H9 (cell line): ENCODE data around the gene APRT. TPM values are rescaled to one million over a fixed set of nuclear protein-coding genes. Genes with fewer than 3 reads are reported as not detected.

Experiments used
- DNase-seq: peaks from one replicate; pipeline ENCODE4 v3.0.0-alpha.2; 2017
- H2AFZ ChIP-seq: one replicate; pipeline ENCODE4 v1.6.1; 2013; ENCODE audit warnings: mild to moderate bottlenecking, low read length, control low read depth, moderate library complexity
- H2AK5ac ChIP-seq: 2 replicates; pipeline ENCODE4 v1.6.1; 2013; ENCODE audit warnings: low read length, control low read depth, mixed read lengths; ENCODE audit not compliant: insufficient read length
- H2BK120ac ChIP-seq: one replicate; pipeline ENCODE4 v1.6.1; 2013; ENCODE audit warnings: low read depth, mild to moderate bottlenecking, low read length, control low read depth, inconsistent platforms; ENCODE audit not compliant: poor library complexity, severe bottlenecking
- H2BK12ac ChIP-seq: 2 replicates; pipeline ENCODE4 v1.6.1; 2013; ENCODE audit warnings: low read length, control low read depth, mixed read lengths, low read depth; ENCODE audit not compliant: insufficient read length
- H2BK15ac ChIP-seq: 2 replicates; pipeline ENCODE4 v1.6.1; 2013; ENCODE audit warnings: low read depth, low read length, control low read depth
- H2BK20ac ChIP-seq: one replicate; pipeline ENCODE4 v1.6.1; 2013; ENCODE audit warnings: low read depth, mild to moderate bottlenecking, low read length, control low read depth, inconsistent platforms; ENCODE audit not compliant: poor library complexity, severe bottlenecking
- H2BK5ac ChIP-seq: 2 replicates; pipeline ENCODE4 v1.6.1; 2013; ENCODE audit warnings: low read length, control low read depth, mixed read lengths; ENCODE audit not compliant: insufficient read length
- H3K14ac ChIP-seq: 2 replicates; pipeline ENCODE4 v1.6.1; 2013; ENCODE audit warnings: low read length, control low read depth; ENCODE audit not compliant: insufficient read depth
- H3K18ac ChIP-seq: 2 replicates; pipeline ENCODE4 v1.6.1; 2013; ENCODE audit warnings: low read depth, mild to moderate bottlenecking, mixed read lengths, low read length, control low read depth; ENCODE audit not compliant: insufficient read length
- H3K23ac ChIP-seq: 2 replicates; pipeline ENCODE4 v1.6.1; 2013; ENCODE audit warnings: low read length, control low read depth, mixed read lengths, low read depth; ENCODE audit not compliant: insufficient read length
- H3K23me2 ChIP-seq: 2 replicates; pipeline ENCODE4 v1.6.1; 2013; ENCODE audit warnings: low read depth, mild to moderate bottlenecking, mixed read lengths, low read length, control low read depth; ENCODE audit not compliant: insufficient read length, poor library complexity, severe bottlenecking
- H3K27ac ChIP-seq: 2 replicates; pipeline ENCODE4 v1.5.1; 2013; ENCODE audit warnings: low read length, control low read depth, mixed read lengths, low read depth; ENCODE audit not compliant: insufficient read length
- H3K27me3 ChIP-seq: 2 replicates; pipeline ENCODE4 v1.6.1; 2013; ENCODE audit warnings: low read length, control low read depth, inconsistent platforms; ENCODE audit not compliant: insufficient read depth
- H3K4ac ChIP-seq: 2 replicates; pipeline ENCODE4 v1.6.1; 2013; ENCODE audit warnings: low read depth, mild to moderate bottlenecking, control low read depth, inconsistent platforms, low read length, moderate library complexity
- H3K4me1 ChIP-seq: 2 replicates; pipeline ENCODE4 v1.6.1; 2013; ENCODE audit warnings: low read length, control low read depth, inconsistent platforms; ENCODE audit not compliant: insufficient read depth
- H3K4me2 ChIP-seq: 2 replicates; pipeline ENCODE4 v1.6.1; 2013; ENCODE audit warnings: low read length, control low read depth, mixed read lengths; ENCODE audit not compliant: insufficient read length, insufficient read depth
- H3K56ac ChIP-seq: 2 replicates; pipeline ENCODE4 v1.6.1; 2013; ENCODE audit warnings: low read depth, mild to moderate bottlenecking, mixed read lengths, low read length, control low read depth; ENCODE audit not compliant: insufficient read length
- H3K79me1 ChIP-seq: 2 replicates; pipeline ENCODE4 v1.6.1; 2013; ENCODE audit warnings: low read depth, mild to moderate bottlenecking, moderate library complexity, low read length, control low read depth, inconsistent platforms; ENCODE audit not compliant: insufficient read depth, poor library complexity, severe bottlenecking
- H3K79me2 ChIP-seq: 2 replicates; pipeline ENCODE4 v1.6.1; 2013; ENCODE audit warnings: low read length, control low read depth, inconsistent platforms; ENCODE audit not compliant: insufficient read depth
- H3K9ac ChIP-seq: 2 replicates; pipeline ENCODE4 v1.6.1; 2013; ENCODE audit warnings: low read length, control low read depth, mixed read lengths; ENCODE audit not compliant: insufficient read length; ENCODE audit errors: extremely low read depth
- H3K9me3 ChIP-seq: one replicate; pipeline ENCODE4 v1.6.1; 2013; ENCODE audit warnings: low read depth, low read length, inconsistent platforms; ENCODE audit not compliant: control insufficient read depth
- H3T11ph ChIP-seq: one replicate; pipeline ENCODE4 v1.6.1; 2013; ENCODE audit warnings: mild to moderate bottlenecking, low read length, control low read depth, inconsistent platforms
- H4K20me1 ChIP-seq: one replicate; pipeline ENCODE4 v1.6.1; 2013; ENCODE audit not compliant: control insufficient read depth, insufficient read length, insufficient read depth
- H4K5ac ChIP-seq: 2 replicates; pipeline ENCODE4 v1.6.1; 2013; ENCODE audit warnings: low read depth, mild to moderate bottlenecking, mixed read lengths, low read length, control low read depth; ENCODE audit not compliant: insufficient read length
- H4K8ac ChIP-seq: replicated peaks from 2 replicates; pipeline ENCODE4 v1.6.1; 2013; ENCODE audit warnings: low read length, control low read depth, mixed read lengths, low read depth; ENCODE audit not compliant: insufficient read length
- H4K91ac ChIP-seq: 2 replicates; pipeline ENCODE4 v1.6.1; 2013; ENCODE audit warnings: low read depth, mild to moderate bottlenecking, moderate library complexity, mixed read lengths, low read length, control low read depth; ENCODE audit not compliant: insufficient read length
- H3K27ac Mint-ChIP-seq, 3 experiments: 2 replicates in 2 of 3; 3 replicates in 1 of 3; pipeline ENCODE4 v1.8.0; 2020 to 2021; ENCODE audit warnings: mixed read lengths in 3 of 3, mild to moderate bottlenecking in 1 of 3, moderate library complexity in 1 of 3
- H3K27me3 Mint-ChIP-seq: 2 replicates; pipeline ENCODE4 v1.8.0; 2021; ENCODE audit warnings: low read depth, mild to moderate bottlenecking, moderate library complexity, mixed read lengths
- H3K36me3 Mint-ChIP-seq, 3 experiments: 2 replicates in 2 of 3; 3 replicates in 1 of 3; pipeline ENCODE4 v1.8.0; 2020 to 2021; ENCODE audit warnings: low read depth in 3 of 3, mixed read lengths in 3 of 3; ENCODE audit not compliant: insufficient read depth in 1 of 3
- H3K4me1 Mint-ChIP-seq, 2 experiments: 2 replicates each; pipeline ENCODE4 v1.8.0; 2020; ENCODE audit warnings: mixed read lengths in 2 of 2
- H3K4me3 Mint-ChIP-seq, 2 experiments: 2 replicates in 1 of 2; 3 replicates in 1 of 2; pipeline ENCODE4 v1.8.0; 2020 to 2021; ENCODE audit warnings: mild to moderate bottlenecking in 2 of 2, mixed read lengths in 2 of 2, moderate library complexity in 1 of 2
- H3K9me3 Mint-ChIP-seq, 2 experiments: 2 replicates in 1 of 2; 3 replicates in 1 of 2; pipeline ENCODE4 v1.8.0; 2020; ENCODE audit warnings: mild to moderate bottlenecking in 2 of 2, mixed read lengths in 2 of 2, moderate library complexity in 1 of 2
- CTCF ChIP-seq: fragments of 200-600 bp; sonication (generic); conservative IDR thresholded peaks from 3 replicates; pipeline ENCODE4 v1.8.0; 2021; ENCODE audit warnings: antibody characterized with exemption, mild to moderate bottlenecking
- WGBS: extraction: QIAGEN DNeasy Blood & Tissue Kit; methylation state at CpG from one replicate; pipeline ENCODE4 v1.1.7; 2013; ENCODE audit warnings: missing lambda C conversion rate, low lambda C conversion rate, mixed read lengths; ENCODE audit not compliant: insufficient read length; ENCODE audit errors: extremely low coverage; 5-methylcytosine and 5-hydroxymethylcytosine counted together
- total RNA-seq: library from RNA; stranded (reverse); gene quantifications from 2 replicates; pipeline ENCODE4 v1.2.1, GENCODE V29; 2021

APRT gene
- total RNA-seq, 1 experiment from 2014 or later: 246 TPM

GRCh38 chr16:88833086-88833485 lies 21.4 kb upstream of the APRT start:
- Mint-ChIP-seq H3K36me3 (peaks cover 0 to 6% (median 3%) of the 10 kb centered on the region in 3 experiments; a peak in 3 of 7 replicates), H3K27me3 (no peaks in the 10 kb centered on the region), H3K4me3 (no peak overlapping the region), H3K4me1 (no peaks in the 10 kb centered on the region), H3K9me3 (no peaks in the 10 kb centered on the region), H3K27ac (no peak overlapping the region)
- H3K14ac ChIP-seq: no peak overlapping the region
- no peaks in the 10 kb centered on the region for H3K23me2 ChIP-seq
- no peaks in the 10 kb centered on the region for H3K9me3 ChIP-seq
- H2BK20ac ChIP-seq: no peak overlapping the region
- no peak overlapping the region for H4K91ac ChIP-seq
- H3T11ph ChIP-seq: no peak overlapping the region
- no peak for DNase-seq
- TF ChIP-seq CTCF: no peak
- no peak overlapping the region for H3K18ac ChIP-seq
- H4K5ac ChIP-seq: no peak overlapping the region
- no peak overlapping the region for H3K56ac ChIP-seq
- no peak overlapping the region for H2AFZ ChIP-seq
- no peak overlapping the region for H2BK5ac ChIP-seq
- no peaks in the 10 kb centered on the region for H3K27me3 ChIP-seq
- no peaks in the 10 kb centered on the region for H3K79me1 ChIP-seq
- H4K8ac ChIP-seq: no peak overlapping the region
- no peak overlapping the region for H3K9ac ChIP-seq
- H3K27ac ChIP-seq: no peak overlapping the region
- no peak overlapping the region for H2AK5ac ChIP-seq
- H2BK12ac ChIP-seq: no peak overlapping the region
- no peak overlapping the region for H2BK120ac ChIP-seq
- H4K20me1 ChIP-seq: no peaks in the 10 kb centered on the region
- H3K4me2 ChIP-seq: no peak overlapping the region
- H3K4me1 ChIP-seq: no peaks in the 10 kb centered on the region
- H3K23ac ChIP-seq: no peak overlapping the region
- no peak overlapping the region for H3K4ac ChIP-seq
- H3K79me2 ChIP-seq: no peaks in the 10 kb centered on the region
- no CpG with 5 or more reads among the region's 13 CpGs for WGBS
- no peak overlapping the region for H2BK15ac ChIP-seq
